Neural progenitor cell (in vitro differentiated cells): Measurements from ENCODE around the gene RRAGD. TPM values are rescaled to one million over a fixed set of nuclear protein-coding genes. Genes with fewer than 3 reads are reported as not detected.

Experiments
- DNase-seq: peaks from one replicate; pipeline ENCODE4 v3.0.0-alpha.2; 2016; ENCODE audit warnings: low spot score
- H2AFZ ChIP-seq: fragments of 200-600 bp; sonication (generic); replicated peaks from 2 replicates; pipeline ENCODE4 v1.6.1; 2016; ENCODE audit warnings: antibody characterized with exemption
- H3F3A ChIP-seq: fragments of 200-600 bp; sonication (generic); 2 replicates; pipeline ENCODE4 v1.6.1; 2016; ENCODE audit warnings: antibody characterized with exemption, low read depth
- H3K27ac ChIP-seq: fragments of 200-600 bp; sonication (generic); 2 replicates; pipeline ENCODE4 v1.5.1; 2016; ENCODE audit warnings: mild to moderate bottlenecking
- H3K27me3 ChIP-seq: fragments of 200-600 bp; sonication (generic); 2 replicates; pipeline ENCODE4 v1.6.1; 2016; ENCODE audit warnings: mild to moderate bottlenecking, moderate library complexity
- H3K36me3 ChIP-seq: fragments of 200-600 bp; sonication (generic); 2 replicates; pipeline ENCODE4 v1.5.1; 2016
- H3K4me1 ChIP-seq: fragments of 200-600 bp; sonication (generic); 2 replicates; pipeline ENCODE4 v1.6.1; 2016; ENCODE audit warnings: mixed run types
- H3K4me2 ChIP-seq: fragments of 200-600 bp; sonication (generic); 2 replicates; pipeline ENCODE4 v1.6.1; 2016
- H3K4me3 ChIP-seq: fragments of 200-600 bp; sonication (generic); 2 replicates; pipeline ENCODE4 v1.5.1; 2016
- H3K79me2 ChIP-seq: fragments of 200-600 bp; sonication (generic); 2 replicates; pipeline ENCODE4 v1.6.1; 2016; ENCODE audit warnings: low read depth
- H3K9ac ChIP-seq: fragments of 200-600 bp; sonication (generic); 2 replicates; pipeline ENCODE4 v1.6.1; 2016
- H3K9me3 ChIP-seq: fragments of 200-600 bp; sonication (generic); 2 replicates; pipeline ENCODE4 v1.5.1; 2016; ENCODE audit warnings: low read depth
- H4K20me1 ChIP-seq: fragments of 200-600 bp; sonication (generic); 2 replicates; pipeline ENCODE4 v1.6.1; 2016; ENCODE audit warnings: low read depth
- H3K27ac Mint-ChIP-seq: 3 replicates; pipeline ENCODE4 v1.8.0; 2021; ENCODE audit warnings: mixed read lengths
- H3K27me3 Mint-ChIP-seq: 2 replicates; pipeline ENCODE4 v1.8.0; 2022; ENCODE audit warnings: low read depth, mild to moderate bottlenecking, inconsistent platforms, moderate library complexity, mixed read lengths; ENCODE audit not compliant: insufficient read depth
- H3K36me3 Mint-ChIP-seq: 3 replicates; pipeline ENCODE4 v1.8.0; 2021; ENCODE audit warnings: mixed read lengths
- H3K4me1 Mint-ChIP-seq: 3 replicates; pipeline ENCODE4 v1.8.0; 2021; ENCODE audit warnings: mixed read lengths
- H3K4me3 Mint-ChIP-seq: 3 replicates; pipeline ENCODE4 v1.8.0; 2021; ENCODE audit warnings: mild to moderate bottlenecking, moderate library complexity, mixed read lengths
- H3K9me3 Mint-ChIP-seq: 3 replicates; pipeline ENCODE4 v1.8.0; 2020; ENCODE audit warnings: mixed read lengths
- EZH2 ChIP-seq: fragments of 200-600 bp; sonication (generic); IDR thresholded peaks from 2 replicates; pipeline ENCODE4 v1.6.1; 2017; ENCODE audit warnings: antibody characterized with exemption, mild to moderate bottlenecking, moderate library complexity
- EZH2phosphoT487 ChIP-seq: fragments of 200-600 bp; sonication (generic); IDR thresholded peaks from 2 replicates; pipeline ENCODE4 v1.6.1; 2017; ENCODE audit warnings: antibody characterized with exemption
- total RNA-seq: library from RNA; depleted of rRNA; stranded (reverse); fragments of >200 nt; gene quantifications from 2 replicates; pipeline ENCODE4 v1.2.3, GENCODE V29; 2015; ENCODE audit warnings: low replicate concordance
- TF ChIP-seq, protein P1 (sequence below): fragments of 200-600 bp; sonication (generic); IDR thresholded peaks from 2 replicates; pipeline ENCODE4 v1.5.1; 2017; ENCODE audit warnings: antibody characterized with exemption, mild to moderate bottlenecking

The RRAGD gene
- total RNA-seq, 1 donor from 2014 or later = 20.7 TPM

DNA sequence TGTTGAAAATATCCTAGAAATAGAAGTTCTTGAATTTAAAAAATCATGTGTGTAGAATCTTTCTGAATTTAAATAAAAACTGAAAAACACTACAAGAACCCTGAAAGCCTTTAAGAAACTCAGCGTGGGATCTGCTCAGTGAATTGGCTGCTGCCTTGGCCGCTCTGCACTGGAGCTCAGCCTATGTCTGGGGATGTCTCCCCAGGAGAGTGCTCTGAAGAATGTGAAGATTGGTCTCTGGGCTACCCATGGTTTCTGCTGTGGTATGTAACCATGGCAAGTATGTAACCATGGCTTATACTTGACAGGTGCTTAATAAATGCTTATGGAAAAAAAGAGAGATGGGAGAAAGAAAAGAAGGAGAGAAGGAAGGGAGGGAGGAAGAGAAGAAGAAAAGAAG is 3.1 kb upstream of the RRAGD start:
- H3F3A ChIP-seq = peaks cover 54% of the 10 kb centered on the region
- peaks cover 7% of the 10 kb centered on the region for H4K20me1 ChIP-seq
- no peak overlapping the region for H3K27ac ChIP-seq
- H3K4me1 Mint-ChIP-seq = peaks cover 42% of the 10 kb centered on the region
- H3K4me2 ChIP-seq = no peak overlapping the region
- no peaks in the 10 kb centered on the region for H3K9me3 ChIP-seq
- no peak overlapping the region for H3K4me3 ChIP-seq
- TF ChIP-seq EZH2 = no peak
- TF ChIP-seq EZH2phosphoT487 = no peak
- TF ChIP-seq, protein P1, sequence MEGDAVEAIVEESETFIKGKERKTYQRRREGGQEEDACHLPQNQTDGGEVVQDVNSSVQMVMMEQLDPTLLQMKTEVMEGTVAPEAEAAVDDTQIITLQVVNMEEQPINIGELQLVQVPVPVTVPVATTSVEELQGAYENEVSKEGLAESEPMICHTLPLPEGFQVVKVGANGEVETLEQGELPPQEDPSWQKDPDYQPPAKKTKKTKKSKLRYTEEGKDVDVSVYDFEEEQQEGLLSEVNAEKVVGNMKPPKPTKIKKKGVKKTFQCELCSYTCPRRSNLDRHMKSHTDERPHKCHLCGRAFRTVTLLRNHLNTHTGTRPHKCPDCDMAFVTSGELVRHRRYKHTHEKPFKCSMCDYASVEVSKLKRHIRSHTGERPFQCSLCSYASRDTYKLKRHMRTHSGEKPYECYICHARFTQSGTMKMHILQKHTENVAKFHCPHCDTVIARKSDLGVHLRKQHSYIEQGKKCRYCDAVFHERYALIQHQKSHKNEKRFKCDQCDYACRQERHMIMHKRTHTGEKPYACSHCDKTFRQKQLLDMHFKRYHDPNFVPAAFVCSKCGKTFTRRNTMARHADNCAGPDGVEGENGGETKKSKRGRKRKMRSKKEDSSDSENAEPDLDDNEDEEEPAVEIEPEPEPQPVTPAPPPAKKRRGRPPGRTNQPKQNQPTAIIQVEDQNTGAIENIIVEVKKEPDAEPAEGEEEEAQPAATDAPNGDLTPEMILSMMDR = no peak
- H3K4me1 ChIP-seq = peaks cover 37% of the 10 kb centered on the region
- H3K36me3 ChIP-seq = no peaks in the 10 kb centered on the region
- no peak overlapping the region for H2AFZ ChIP-seq
- DNase-seq = no peak
- no peaks in the 10 kb centered on the region for H3K36me3 Mint-ChIP-seq
- H3K27me3 Mint-ChIP-seq = peaks cover 16% of the 10 kb centered on the region
- H3K27me3 ChIP-seq = peaks cover 30% of the 10 kb centered on the region
- no peaks in the 10 kb centered on the region for H3K79me2 ChIP-seq
- H3K9ac ChIP-seq = no peak overlapping the region
- no peak overlapping the region for H3K4me3 Mint-ChIP-seq
- no peaks in the 10 kb centered on the region for H3K9me3 Mint-ChIP-seq
- peak overlapping the region; percentile 30 for H3K27ac Mint-ChIP-seq

DNA sequence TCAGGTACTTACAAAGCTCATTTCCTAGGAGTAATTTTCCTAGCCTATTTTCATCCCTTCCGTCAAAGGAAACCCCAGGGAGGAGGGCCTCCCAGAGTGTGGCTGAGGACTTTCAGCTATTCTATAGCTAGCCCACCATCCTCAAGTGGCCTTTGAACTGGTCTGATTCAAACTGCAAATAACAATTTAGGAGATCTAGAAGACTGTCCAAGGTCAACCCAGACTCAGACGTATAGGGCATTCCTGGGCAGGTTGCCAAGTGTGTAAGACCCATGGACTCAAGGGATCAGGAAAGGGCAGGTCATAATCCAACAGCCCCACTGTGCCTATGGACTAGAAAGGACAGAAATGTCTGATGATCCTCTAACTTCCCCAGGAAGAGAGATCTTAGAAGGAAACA is 2.1 kb upstream of the RRAGD start:
- no peak for DNase-seq
- Mint-ChIP-seq H3K4me3 (peak overlapping the region; percentile 24), H3K27ac (no peak overlapping the region), H3K4me1 (peaks cover 50% of the 10 kb centered on the region), H3K27me3 (peaks cover 18% of the 10 kb centered on the region), H3K36me3 (no peaks in the 10 kb centered on the region), H3K9me3 (no peaks in the 10 kb centered on the region)
- no peaks in the 10 kb centered on the region for H3K79me2 ChIP-seq
- H3K27ac ChIP-seq = no peak overlapping the region
- H2AFZ ChIP-seq = no peak overlapping the region
- peaks cover 47% of the 10 kb centered on the region for H3K4me1 ChIP-seq
- no peaks in the 10 kb centered on the region for H3K9me3 ChIP-seq
- H3K4me2 ChIP-seq = no peak overlapping the region
- peaks cover 36% of the 10 kb centered on the region for H3K27me3 ChIP-seq
- H4K20me1 ChIP-seq = peaks cover 16% of the 10 kb centered on the region
- no peak overlapping the region for H3K4me3 ChIP-seq
- no peaks in the 10 kb centered on the region for H3K36me3 ChIP-seq
- TF ChIP-seq EZH2phosphoT487 (no peak), EZH2 (no peak)
- TF ChIP-seq, protein P1 = no peak
- peaks cover 64% of the 10 kb centered on the region for H3F3A ChIP-seq
- H3K9ac ChIP-seq = no peak overlapping the region

DNA sequence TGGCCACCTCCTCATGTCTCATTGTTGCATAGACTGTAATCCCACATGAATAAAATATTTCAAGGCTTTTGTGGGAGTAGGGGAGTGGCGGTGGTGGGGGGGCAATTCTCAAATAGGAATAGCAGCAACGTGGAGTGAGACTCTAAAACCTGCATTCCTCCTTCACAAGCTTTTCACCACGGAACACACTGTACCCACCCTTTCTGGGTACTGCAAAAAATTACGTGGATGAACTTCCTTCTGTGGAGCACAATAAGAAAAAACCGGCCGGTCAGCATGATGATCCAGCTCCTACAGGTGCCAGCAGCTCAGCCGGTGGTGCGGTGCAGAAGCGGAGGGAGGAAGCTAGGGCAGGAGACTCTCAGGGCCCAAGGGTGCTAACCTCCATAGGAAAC is 930 bp upstream of the RRAGD start:
- peak overlapping the region; percentile 98 for H3K4me2 ChIP-seq
- no peaks in the 10 kb centered on the region for H3K36me3 Mint-ChIP-seq
- no peaks in the 10 kb centered on the region for H3K9me3 ChIP-seq
- no peaks in the 10 kb centered on the region for H3K36me3 ChIP-seq
- peaks cover 41% of the 10 kb centered on the region for H3K27me3 ChIP-seq
- H3K4me1 Mint-ChIP-seq = peaks cover 55% of the 10 kb centered on the region
- no peak overlapping the region for H3K9ac ChIP-seq
- H3K4me1 ChIP-seq = peaks cover 59% of the 10 kb centered on the region
- peak overlapping the region; percentile 89 for H3K4me3 ChIP-seq
- H4K20me1 ChIP-seq = peaks cover 16% of the 10 kb centered on the region
- peaks cover 72% of the 10 kb centered on the region for H3F3A ChIP-seq
- H3K79me2 ChIP-seq = peaks cover 12% of the 10 kb centered on the region
- H2AFZ ChIP-seq = no peak overlapping the region
- DNase-seq = no peak
- no peak for TF ChIP-seq EZH2
- no peak for TF ChIP-seq EZH2phosphoT487
- TF ChIP-seq, protein P1 = no peak
- H3K27ac ChIP-seq = no peak overlapping the region
- H3K27me3 Mint-ChIP-seq = peaks cover 18% of the 10 kb centered on the region
- H3K27ac Mint-ChIP-seq = peak overlapping the region; percentile 87
- peak overlapping the region; percentile 91 for H3K4me3 Mint-ChIP-seq
- no peaks in the 10 kb centered on the region for H3K9me3 Mint-ChIP-seq
